ENCODE results near the gene CD200. TPM values are rescaled to one million over a fixed set of nuclear protein-coding genes. Genes with fewer than 3 reads are reported as not detected.
"Not testable (repeated sequence)": the region's sequence is repeated elsewhere in the genome, so short reads cannot be mapped to it uniquely, and the experiment has no call there.

CD200 gene
- total RNA-seq, 1 experiment from 2014 or later = not detected

DNA sequence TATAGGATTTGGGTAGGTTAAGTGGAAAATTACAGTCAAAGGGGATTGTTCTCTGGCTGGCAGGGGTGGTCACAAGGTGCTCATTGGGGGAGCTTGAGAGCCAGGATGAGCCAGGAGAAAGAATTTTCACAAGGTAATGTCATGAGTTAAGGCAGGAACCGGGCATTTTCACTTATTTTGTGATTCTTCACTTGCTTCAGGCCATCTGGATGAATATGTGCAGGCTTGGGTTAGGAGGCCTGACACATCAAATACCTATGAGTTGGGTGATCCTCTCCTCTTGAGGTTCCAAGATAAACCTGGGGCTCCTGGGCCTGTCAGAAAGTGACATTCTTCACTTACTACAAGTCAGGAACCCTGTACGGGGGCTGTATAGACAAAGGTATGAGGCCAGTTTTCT, 68.7 kb downstream of the CD200 start:
- ATAC-seq (no peak), DNase-seq (no peak)
- Histone ChIP-seq H3K79me2 (ENCODE audit: low read length) (no peaks in the 10 kb centered on the region), H3K4me3 (ENCODE audit: low read length) (no peak overlapping the region), H4K20me1 (ENCODE audit: low read length) (no peaks in the 10 kb centered on the region), H3K9ac (ENCODE audit: low read length) (no peak overlapping the region), H3K27ac (ENCODE audit: low read length) (no peak overlapping the region), H3K4me1 (ENCODE audit: insufficient read depth, low read length) (no peaks in the 10 kb centered on the region), H3K27me3 (ENCODE audit: low read length) (no peaks in the 10 kb centered on the region), H3K9me3 (ENCODE audit: low read length) (no peaks in the 10 kb centered on the region), H2AFZ (ENCODE audit: low read length) (no peak overlapping the region), H3F3A (ENCODE audit: low read length, unreplicated experiment) (no peaks in the 10 kb centered on the region), H3K36me3 (ENCODE audit: low read depth, low read length) (no peaks in the 10 kb centered on the region), H3K9me2 (replicated peaks; ENCODE audit: low read length) (no peaks in the 10 kb centered on the region), H3K4me2 (ENCODE audit: low read length) (no peak overlapping the region)
- intact Hi-C loops (cut with micrococcal nuclease) = no loop called here
- CTCF ChIA-PET = no interaction called here
- TF ChIP-seq, protein P1, sequence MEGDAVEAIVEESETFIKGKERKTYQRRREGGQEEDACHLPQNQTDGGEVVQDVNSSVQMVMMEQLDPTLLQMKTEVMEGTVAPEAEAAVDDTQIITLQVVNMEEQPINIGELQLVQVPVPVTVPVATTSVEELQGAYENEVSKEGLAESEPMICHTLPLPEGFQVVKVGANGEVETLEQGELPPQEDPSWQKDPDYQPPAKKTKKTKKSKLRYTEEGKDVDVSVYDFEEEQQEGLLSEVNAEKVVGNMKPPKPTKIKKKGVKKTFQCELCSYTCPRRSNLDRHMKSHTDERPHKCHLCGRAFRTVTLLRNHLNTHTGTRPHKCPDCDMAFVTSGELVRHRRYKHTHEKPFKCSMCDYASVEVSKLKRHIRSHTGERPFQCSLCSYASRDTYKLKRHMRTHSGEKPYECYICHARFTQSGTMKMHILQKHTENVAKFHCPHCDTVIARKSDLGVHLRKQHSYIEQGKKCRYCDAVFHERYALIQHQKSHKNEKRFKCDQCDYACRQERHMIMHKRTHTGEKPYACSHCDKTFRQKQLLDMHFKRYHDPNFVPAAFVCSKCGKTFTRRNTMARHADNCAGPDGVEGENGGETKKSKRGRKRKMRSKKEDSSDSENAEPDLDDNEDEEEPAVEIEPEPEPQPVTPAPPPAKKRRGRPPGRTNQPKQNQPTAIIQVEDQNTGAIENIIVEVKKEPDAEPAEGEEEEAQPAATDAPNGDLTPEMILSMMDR (conservative IDR thresholded peaks at IDR 0.05; ENCODE audit: low read depth, low read length) = no peak
- TF ChIP-seq EZH2 (IDR thresholded peaks at IDR 0.05; ENCODE audit: low read length, unreplicated experiment) = no peak
- TF ChIP-seq EZH2phosphoT487 (IDR thresholded peaks at IDR 0.05; ENCODE audit: borderline replicate concordance, low read length) = no peak
- POLR2A ChIA-PET (ENCODE audit: unreplicated experiment) = no interaction called here
- BruUV-seq (replicated peaks) = no TSS peak

DNA sequence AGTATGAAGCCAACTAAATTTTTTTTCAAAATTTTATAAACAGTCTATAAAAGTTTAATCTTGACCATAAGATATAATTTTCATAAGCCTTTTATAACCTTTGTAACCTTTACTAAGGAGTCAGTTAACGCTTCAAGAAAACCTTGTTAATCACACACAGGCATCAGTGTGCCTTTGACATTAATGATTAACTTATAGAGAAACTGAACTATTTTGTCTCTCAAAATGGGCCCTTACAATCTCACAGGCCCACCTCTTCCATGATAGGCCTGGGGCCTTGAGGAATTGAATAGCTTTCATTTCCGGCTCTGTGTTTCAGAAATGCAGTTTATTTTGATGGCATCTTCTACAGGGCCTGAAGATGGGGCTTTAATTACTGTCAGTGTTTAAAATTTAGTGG, 70.1 kb downstream of the CD200 start:
- no peak for ATAC-seq

DNA sequence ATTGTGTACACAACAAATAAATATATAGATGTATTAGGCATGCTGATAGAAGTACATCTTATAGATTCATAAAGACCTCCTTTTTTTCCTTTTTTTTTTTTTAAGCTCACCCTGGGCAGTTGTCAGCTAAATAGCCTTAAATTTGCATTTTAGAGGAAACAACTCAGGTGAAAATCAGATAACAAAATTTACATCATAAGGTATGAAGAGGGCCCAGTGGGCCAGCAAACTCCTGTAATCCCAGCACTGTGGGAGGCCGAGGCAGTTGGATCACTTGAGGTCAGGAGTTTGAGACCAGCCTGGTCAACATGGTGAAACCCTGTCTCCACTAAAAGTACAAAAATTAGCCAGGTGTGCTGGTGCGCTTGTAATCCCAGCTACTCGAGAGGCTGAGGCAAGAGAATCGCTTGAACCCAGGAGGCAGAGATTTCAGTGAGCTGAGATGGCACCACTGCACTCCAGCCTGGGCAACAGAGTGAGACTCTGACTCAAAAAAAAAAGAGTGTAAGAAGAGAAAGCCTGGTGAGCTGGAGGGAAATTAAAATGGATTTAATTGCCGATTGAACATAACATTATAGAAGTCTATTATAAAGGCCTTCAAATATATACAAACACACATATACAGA, 72.1 kb downstream of the CD200 start:
- ATAC-seq; H2AFZ ChIP-seq (ENCODE audit: low read length); H3K27ac ChIP-seq (ENCODE audit: low read length); H3K4me1 ChIP-seq (ENCODE audit: insufficient read depth, low read length); DNase-seq; H3K4me3 ChIP-seq (ENCODE audit: low read length); H3K9ac ChIP-seq (ENCODE audit: low read length); H4K20me1 ChIP-seq (ENCODE audit: low read length); H3F3A ChIP-seq (ENCODE audit: low read length, unreplicated experiment); H3K79me2 ChIP-seq (ENCODE audit: low read length); H3K9me2 ChIP-seq (replicated peaks; ENCODE audit: low read length); BruUV-seq (replicated peaks); POLR2A ChIA-PET (ENCODE audit: unreplicated experiment); H3K4me2 ChIP-seq (ENCODE audit: low read length); H3K36me3 ChIP-seq (ENCODE audit: low read depth, low read length); H3K9me3 ChIP-seq (ENCODE audit: low read length); CTCF ChIA-PET; intact Hi-C loops (cut with micrococcal nuclease): not testable (repeated sequence)
- H3K27me3 ChIP-seq (ENCODE audit: low read length) = peaks cover 10% of the 10 kb centered on the region

More for the DNA sequence above, 70.1 kb downstream of the CD200 start:
- no peak overlapping the region for H2AFZ ChIP-seq (ENCODE audit: low read length)
- H3K4me1 ChIP-seq (ENCODE audit: insufficient read depth, low read length) = no peaks in the 10 kb centered on the region
- no peaks in the 10 kb centered on the region for H4K20me1 ChIP-seq (ENCODE audit: low read length)
- no peaks in the 10 kb centered on the region for H3K27me3 ChIP-seq (ENCODE audit: low read length)
- H3F3A ChIP-seq (ENCODE audit: low read length, unreplicated experiment) = no peaks in the 10 kb centered on the region
- H3K79me2 ChIP-seq (ENCODE audit: low read length) = no peaks in the 10 kb centered on the region
- TF ChIP-seq EZH2 (IDR thresholded peaks at IDR 0.05; ENCODE audit: low read length, unreplicated experiment) (no peak), EZH2phosphoT487 (IDR thresholded peaks at IDR 0.05; ENCODE audit: borderline replicate concordance, low read length) (no peak)
- TF ChIP-seq, protein P1 (conservative IDR thresholded peaks at IDR 0.05; ENCODE audit: low read depth, low read length) = no peak
- H3K4me3 ChIP-seq (ENCODE audit: low read length) = no peak overlapping the region
- DNase-seq = no peak
- no peaks in the 10 kb centered on the region for H3K9me3 ChIP-seq (ENCODE audit: low read length)
- H3K9me2 ChIP-seq (replicated peaks; ENCODE audit: low read length) = no peaks in the 10 kb centered on the region
- H3K27ac ChIP-seq (ENCODE audit: low read length) = no peak overlapping the region
- intact Hi-C loops (cut with micrococcal nuclease) = no loop called here
- CTCF ChIA-PET = no interaction called here
- H3K36me3 ChIP-seq (ENCODE audit: low read depth, low read length) = no peaks in the 10 kb centered on the region
- no TSS peak for BruUV-seq (replicated peaks)
- H3K4me2 ChIP-seq (ENCODE audit: low read length) = no peak overlapping the region
- POLR2A ChIA-PET (ENCODE audit: unreplicated experiment) = no interaction called here
- H3K9ac ChIP-seq (ENCODE audit: low read length) = no peak overlapping the region

Data from PC-3 (cell line).